ENCODE data around the gene PIBF1. TPM values are rescaled to one million over a fixed set of nuclear protein-coding genes. Genes with fewer than 3 reads are reported as not detected.

Gene PIBF1
- total RNA-seq, 1 donor from 2014 or later: 44.8 TPM

DNA sequence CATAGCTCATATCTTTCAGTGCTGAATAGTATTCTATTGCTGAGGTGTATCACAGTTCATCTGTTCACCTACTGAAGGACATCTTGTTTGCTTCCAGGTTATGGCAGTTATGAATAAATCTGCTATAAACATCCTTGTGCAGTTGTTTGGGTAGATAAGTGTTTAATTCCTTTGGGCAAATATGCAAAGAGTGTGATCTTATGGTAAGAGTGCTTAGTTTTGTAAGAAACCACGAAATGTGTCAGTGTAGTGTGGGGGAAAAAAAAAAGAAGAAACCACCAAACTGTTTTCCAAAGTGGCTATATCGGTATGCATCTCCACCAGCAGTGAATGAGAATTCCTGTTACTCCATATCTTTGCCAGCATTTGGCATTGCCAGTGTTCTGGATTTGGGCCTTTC lies 93.3 kb downstream of the PIBF1 start:
- peaks cover 8% of the 10 kb centered on the region for H3K36me3 ChIP-seq
- peaks cover 8% of the 10 kb centered on the region for H3K79me2 ChIP-seq (ENCODE audit: low read depth)
- H3K9me3 Mint-ChIP-seq: peaks cover 9% of the 10 kb centered on the region
- peaks cover 35% of the 10 kb centered on the region for H3K36me3 Mint-ChIP-seq
- H3K27ac Mint-ChIP-seq: no peak overlapping the region
- TF ChIP-seq, protein P1, sequence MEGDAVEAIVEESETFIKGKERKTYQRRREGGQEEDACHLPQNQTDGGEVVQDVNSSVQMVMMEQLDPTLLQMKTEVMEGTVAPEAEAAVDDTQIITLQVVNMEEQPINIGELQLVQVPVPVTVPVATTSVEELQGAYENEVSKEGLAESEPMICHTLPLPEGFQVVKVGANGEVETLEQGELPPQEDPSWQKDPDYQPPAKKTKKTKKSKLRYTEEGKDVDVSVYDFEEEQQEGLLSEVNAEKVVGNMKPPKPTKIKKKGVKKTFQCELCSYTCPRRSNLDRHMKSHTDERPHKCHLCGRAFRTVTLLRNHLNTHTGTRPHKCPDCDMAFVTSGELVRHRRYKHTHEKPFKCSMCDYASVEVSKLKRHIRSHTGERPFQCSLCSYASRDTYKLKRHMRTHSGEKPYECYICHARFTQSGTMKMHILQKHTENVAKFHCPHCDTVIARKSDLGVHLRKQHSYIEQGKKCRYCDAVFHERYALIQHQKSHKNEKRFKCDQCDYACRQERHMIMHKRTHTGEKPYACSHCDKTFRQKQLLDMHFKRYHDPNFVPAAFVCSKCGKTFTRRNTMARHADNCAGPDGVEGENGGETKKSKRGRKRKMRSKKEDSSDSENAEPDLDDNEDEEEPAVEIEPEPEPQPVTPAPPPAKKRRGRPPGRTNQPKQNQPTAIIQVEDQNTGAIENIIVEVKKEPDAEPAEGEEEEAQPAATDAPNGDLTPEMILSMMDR (IDR thresholded peaks at IDR 0.05): no peak
- TF ChIP-seq EZH2phosphoT487 (IDR thresholded peaks at IDR 0.05) (no peak), EZH2 (IDR thresholded peaks at IDR 0.05) (no peak)
- DNase-seq (ENCODE audit: low spot score): no peak
- H3K4me1 Mint-ChIP-seq: no peaks in the 10 kb centered on the region
- H3K4me1 ChIP-seq: no peaks in the 10 kb centered on the region
- H3K4me3 Mint-ChIP-seq: no peak overlapping the region
- no peaks in the 10 kb centered on the region for H4K20me1 ChIP-seq (ENCODE audit: low read depth)
- peaks cover 2% of the 10 kb centered on the region for H3K27me3 Mint-ChIP-seq (ENCODE audit: insufficient read depth, low read depth)
- H3K27ac ChIP-seq: no peak overlapping the region
- H3F3A ChIP-seq (ENCODE audit: low read depth): no peaks in the 10 kb centered on the region
- no peak overlapping the region for H2AFZ ChIP-seq (replicated peaks)
- H3K4me3 ChIP-seq: no peak overlapping the region
- no peaks in the 10 kb centered on the region for H3K27me3 ChIP-seq
- H3K9ac ChIP-seq: no peak overlapping the region
- H3K4me2 ChIP-seq: no peak overlapping the region
- H3K9me3 ChIP-seq (ENCODE audit: low read depth): no peaks in the 10 kb centered on the region

DNA sequence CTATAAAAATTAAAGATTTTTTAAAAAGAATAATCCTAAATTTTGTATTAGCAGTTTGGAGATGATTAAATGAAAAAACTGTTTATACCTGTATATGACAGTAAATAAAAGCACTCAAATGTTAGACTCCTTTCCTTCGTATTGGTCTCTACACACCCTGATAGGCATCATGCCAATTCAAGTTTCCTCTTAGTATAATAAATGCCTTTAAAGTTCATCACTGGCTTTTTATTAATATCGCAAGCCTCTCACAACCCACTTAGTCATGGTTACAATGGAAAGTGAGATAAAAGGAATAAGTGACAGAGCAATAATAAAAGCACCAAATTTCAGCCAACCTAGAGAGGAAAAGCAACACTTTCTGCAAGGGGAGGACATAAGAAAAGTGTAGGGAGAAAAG lies 102.2 kb downstream of the PIBF1 start:
- Histone ChIP-seq H3K27me3 (no peaks in the 10 kb centered on the region), H3K9me3 (ENCODE audit: low read depth) (no peaks in the 10 kb centered on the region), H3K4me2 (no peak overlapping the region), H3K79me2 (ENCODE audit: low read depth) (no peaks in the 10 kb centered on the region), H3K4me3 (no peak overlapping the region), H3K27ac (no peak overlapping the region), H3K4me1 (no peaks in the 10 kb centered on the region), H4K20me1 (ENCODE audit: low read depth) (no peaks in the 10 kb centered on the region), H3K36me3 (no peaks in the 10 kb centered on the region), H3F3A (ENCODE audit: low read depth) (no peaks in the 10 kb centered on the region), H3K9ac (no peak overlapping the region), H2AFZ (replicated peaks) (no peak overlapping the region)
- H3K27me3 Mint-ChIP-seq (ENCODE audit: insufficient read depth, low read depth): no peaks in the 10 kb centered on the region
- TF ChIP-seq EZH2phosphoT487 (IDR thresholded peaks at IDR 0.05) (no peak), EZH2 (IDR thresholded peaks at IDR 0.05) (no peak)
- TF ChIP-seq, protein P1 (IDR thresholded peaks at IDR 0.05): no peak
- H3K4me3 Mint-ChIP-seq: no peak overlapping the region
- H3K27ac Mint-ChIP-seq: no peak overlapping the region
- no peak for DNase-seq (ENCODE audit: low spot score)
- H3K36me3 Mint-ChIP-seq: peaks cover 19% of the 10 kb centered on the region
- no peaks in the 10 kb centered on the region for H3K4me1 Mint-ChIP-seq
- H3K9me3 Mint-ChIP-seq: peaks cover 8% of the 10 kb centered on the region

DNA sequence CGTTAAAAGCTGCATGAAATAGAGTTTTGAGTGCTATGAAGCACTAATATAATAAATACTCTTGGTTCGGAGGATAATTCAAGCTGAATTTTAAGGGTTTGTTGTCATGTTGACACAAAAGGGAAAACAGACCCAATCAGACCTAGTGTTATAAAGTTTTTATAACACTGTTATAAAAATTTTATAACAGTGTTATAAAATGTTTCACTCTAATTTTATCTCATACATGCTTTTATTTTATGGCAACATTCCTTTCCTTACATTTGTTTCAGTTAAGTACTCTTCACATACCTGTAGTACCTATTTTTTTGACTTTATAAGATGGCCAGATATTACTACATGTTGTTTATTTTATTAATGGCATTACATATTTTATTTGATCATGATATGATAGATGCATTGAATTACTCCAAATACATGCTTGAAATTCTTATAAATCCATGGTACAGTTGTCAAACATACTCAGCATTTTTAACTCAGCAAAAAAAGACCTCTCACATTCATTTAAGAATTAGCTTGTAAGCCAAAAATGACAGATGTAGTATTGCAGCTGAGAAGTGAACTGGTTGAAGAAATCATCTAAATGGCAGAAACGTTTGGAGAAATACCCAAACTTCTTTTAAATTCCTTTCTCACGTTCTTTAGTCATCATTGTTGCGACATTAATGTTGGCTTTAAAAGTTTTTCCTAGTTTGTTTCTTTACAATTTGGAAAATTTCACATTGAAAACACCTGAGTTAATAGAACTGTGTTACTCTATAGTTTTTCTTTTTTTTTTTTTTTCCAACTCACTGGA lies 104.5 kb downstream of the PIBF1 start:
- H3K9ac ChIP-seq: no peak overlapping the region

More for the DNA sequence above, 104.5 kb downstream of the PIBF1 start:
- H3K4me1 Mint-ChIP-seq: no peaks in the 10 kb centered on the region
- Histone ChIP-seq H3K9me3 (ENCODE audit: low read depth) (no peaks in the 10 kb centered on the region), H3F3A (ENCODE audit: low read depth) (no peaks in the 10 kb centered on the region), H3K4me2 (no peak overlapping the region), H4K20me1 (ENCODE audit: low read depth) (no peaks in the 10 kb centered on the region), H3K4me1 (no peaks in the 10 kb centered on the region), H3K27ac (no peak overlapping the region), H2AFZ (replicated peaks) (no peak overlapping the region), H3K27me3 (no peaks in the 10 kb centered on the region), H3K4me3 (no peak overlapping the region), H3K36me3 (no peaks in the 10 kb centered on the region), H3K79me2 (ENCODE audit: low read depth) (no peaks in the 10 kb centered on the region)
- H3K9me3 Mint-ChIP-seq: peaks cover 8% of the 10 kb centered on the region
- H3K27ac Mint-ChIP-seq: no peak overlapping the region
- no peak for DNase-seq (ENCODE audit: low spot score)
- TF ChIP-seq EZH2phosphoT487 (IDR thresholded peaks at IDR 0.05) (no peak), EZH2 (IDR thresholded peaks at IDR 0.05) (no peak)
- TF ChIP-seq, protein P1 (IDR thresholded peaks at IDR 0.05): no peak
- H3K36me3 Mint-ChIP-seq: peaks cover 11% of the 10 kb centered on the region
- no peaks in the 10 kb centered on the region for H3K27me3 Mint-ChIP-seq (ENCODE audit: insufficient read depth, low read depth)
- no peak overlapping the region for H3K4me3 Mint-ChIP-seq
